AG09309 (cell line): ENCODE measurements around the gene KHK.

ENCODE experiments used
- DNase-seq: peaks from one replicate; pipeline ENCODE4 v3.0.0-alpha.2; 2010; ENCODE audit warnings: low read depth
- H3K4me3 ChIP-seq: 2 replicates; pipeline ENCODE4 v1.5.1; 2011; ENCODE audit warnings: mild to moderate bottlenecking, low read depth, low read length, moderate library complexity; ENCODE audit not compliant: control insufficient read depth
- CTCF ChIP-seq: IDR thresholded peaks from 2 replicates; pipeline ENCODE4 v1.5.1; 2011; ENCODE audit warnings: mild to moderate bottlenecking, low read depth, low read length, inconsistent platforms; ENCODE audit not compliant: insufficient read depth, control insufficient read depth; ENCODE audit errors: missing control alignments

Gene KHK

GRCh38 chr2:27133905-27134780 lies 47.6 kb downstream of the KHK start, which contains the start of gene PREB:
Gene PREB (minus strand): TSS chr2:27134636. CDS start chr2:27134421, 215 bp downstream.
- peak within 1 kb of the TSS; percentile 94 for H3K4me3 ChIP-seq
- DNase-seq, result peak; percentile 65
- TF ChIP-seq CTCF, result peak; percentile 54

- DNase-seq, result no peak
- peak overlapping the region; percentile 13; the same call in 1 of the 2 replicates for H3K4me3 ChIP-seq
- TF ChIP-seq CTCF, result no peak
These were observed 48.4 kb downstream of the KHK start for GRCh38 chr2:27134781-27135477.

GRCh38 chr2:27135478-27135955 lies 48.9 kb downstream of the KHK start:
- no peak for DNase-seq
- TF ChIP-seq CTCF, result no peak
- H3K4me3 ChIP-seq, result no peak overlapping the region

- no peak for DNase-seq
- H3K4me3 ChIP-seq, result no peak overlapping the region
- no peak for TF ChIP-seq CTCF
These were observed 50.2 kb downstream of the KHK start for GRCh38 chr2:27136751-27137150.

- no peak for DNase-seq
- TF ChIP-seq CTCF, result no peak
- H3K4me3 ChIP-seq, result no peak overlapping the region
These were observed 50.9 kb downstream of the KHK start for GRCh38 chr2:27137322-27137935.

- H3K4me3 ChIP-seq, result no peak overlapping the region
- DNase-seq, result no peak
- TF ChIP-seq CTCF, result no peak
These were observed 51.5 kb downstream of the KHK start for GRCh38 chr2:27138111-27138510.
